Measurements from ENCODE around the gene SPEM2.

The SPEM2 gene

DNA sequence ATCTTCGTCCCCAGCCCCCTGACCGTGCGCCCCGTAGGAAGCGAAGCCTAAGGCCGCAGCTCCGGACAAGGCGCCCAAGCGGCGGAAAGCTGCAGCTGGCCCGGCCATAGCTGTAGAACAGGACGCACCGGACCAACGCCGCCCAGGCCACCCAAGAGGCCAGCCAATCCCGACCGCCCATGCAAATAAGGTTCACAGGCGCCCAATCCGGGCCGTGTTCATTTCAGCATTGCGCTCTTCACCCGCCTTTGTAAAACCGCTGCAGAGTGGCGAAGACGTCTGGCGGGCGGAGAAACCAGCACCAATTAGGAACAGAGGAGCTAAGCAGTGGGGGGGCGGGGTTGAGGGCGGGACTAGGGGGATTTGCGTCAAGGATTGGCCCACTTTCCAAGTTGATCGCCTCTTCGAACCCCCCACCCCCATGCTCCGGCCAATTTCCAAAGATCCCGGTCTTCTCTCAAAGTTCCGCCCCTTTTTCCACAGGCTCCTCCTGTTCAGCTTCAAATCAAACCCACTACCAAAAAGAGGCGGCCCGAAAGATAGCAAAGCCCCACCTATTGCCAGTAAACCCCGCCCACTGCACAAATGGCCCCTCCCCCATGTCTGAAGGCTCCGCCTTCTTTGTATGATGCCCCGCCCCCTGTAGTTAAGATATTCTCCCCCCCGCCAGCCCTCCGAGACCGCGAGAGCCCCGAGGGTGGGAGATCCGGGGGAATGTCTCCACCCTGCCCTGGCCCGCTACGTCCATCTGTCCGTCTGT, 21.3 kb upstream of the SPEM2 start, which contains the start of gene TMEM256:
TMEM256 (minus strand) TSS at position 121 of the 760 bp plus-strand sequence; CDS start at position 108, 13 bp downstream.
- DNase-seq, result peak; percentile 92 to 99 (median 96)

DNA sequence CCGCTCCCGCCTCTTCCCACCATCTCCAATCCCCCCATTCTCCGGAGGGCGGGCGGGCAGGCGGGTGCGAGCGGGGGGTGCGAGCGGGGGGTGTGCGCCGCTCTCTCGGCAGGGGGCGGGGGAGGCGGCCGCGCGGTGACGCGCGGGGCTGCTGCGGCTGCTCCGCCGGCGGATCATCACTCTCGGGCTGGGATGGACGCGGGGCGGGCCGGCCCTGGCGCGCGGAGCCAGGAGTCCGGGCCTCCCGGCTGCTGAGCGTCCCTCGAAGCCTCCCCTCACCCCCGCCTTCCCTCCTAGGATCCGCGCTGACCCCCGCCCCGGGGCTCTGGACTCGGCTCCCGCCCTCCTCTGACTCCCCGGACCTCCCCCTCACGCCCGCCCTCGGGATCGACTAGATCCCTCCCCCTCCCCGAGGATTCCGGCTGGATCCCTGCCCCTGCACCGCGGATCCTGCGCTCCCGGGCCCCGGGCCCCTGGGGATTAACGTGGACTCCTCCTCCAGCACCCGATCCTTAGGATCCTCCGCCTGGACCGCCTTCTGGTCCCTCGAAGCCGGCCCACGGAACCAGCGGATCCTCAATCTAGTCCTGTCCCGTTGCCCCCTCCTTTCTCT, 20.6 kb upstream of the SPEM2 start:
- DNase-seq, result peak in 3 of 5 donors; percentile 63 to 78 (median 69)

DNA sequence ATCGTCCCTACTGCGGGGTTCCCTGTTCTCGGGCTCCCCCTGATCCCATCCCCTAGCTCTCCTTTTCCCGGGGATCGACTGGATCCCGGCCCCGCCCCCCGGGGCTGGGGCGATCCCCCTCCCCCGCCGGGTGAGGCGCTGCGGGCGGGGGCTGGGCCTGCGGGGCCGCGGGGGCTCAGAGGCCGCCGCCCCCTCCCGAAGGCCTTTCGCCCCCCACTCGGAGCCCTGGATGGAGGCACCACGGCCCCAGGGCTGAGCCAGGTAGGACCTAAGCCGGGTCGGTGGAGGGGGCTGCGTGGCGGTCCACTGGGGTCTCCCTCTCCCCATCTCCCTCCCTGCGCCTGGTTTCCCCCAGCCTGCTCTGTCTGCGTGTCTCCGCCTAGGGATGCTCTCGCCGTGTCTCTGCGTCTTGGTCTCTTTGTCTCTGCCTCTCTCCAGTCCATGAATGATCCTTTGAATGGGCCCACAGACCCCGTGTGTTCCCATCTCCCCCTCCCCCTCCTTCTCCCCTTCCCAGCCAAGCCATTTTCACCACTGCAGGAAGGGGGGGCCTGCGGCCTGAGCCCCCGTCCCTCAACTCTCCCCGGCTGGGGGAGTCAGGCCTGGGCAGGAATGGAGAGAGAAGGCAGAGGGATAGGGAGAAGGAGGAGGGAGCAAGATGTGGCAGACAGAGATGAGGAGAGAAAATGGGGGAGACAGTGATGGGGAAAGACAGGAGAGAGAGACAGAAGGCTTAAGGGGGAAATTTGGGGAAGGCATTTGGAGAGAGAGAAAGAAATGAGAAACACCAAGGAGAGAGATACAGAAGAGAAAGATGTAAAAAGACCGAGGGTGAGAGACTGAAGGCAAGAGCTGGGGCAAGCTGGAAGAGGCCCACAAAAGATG, 19.8 kb upstream of the SPEM2 start:
- no peak for DNase-seq

DNA sequence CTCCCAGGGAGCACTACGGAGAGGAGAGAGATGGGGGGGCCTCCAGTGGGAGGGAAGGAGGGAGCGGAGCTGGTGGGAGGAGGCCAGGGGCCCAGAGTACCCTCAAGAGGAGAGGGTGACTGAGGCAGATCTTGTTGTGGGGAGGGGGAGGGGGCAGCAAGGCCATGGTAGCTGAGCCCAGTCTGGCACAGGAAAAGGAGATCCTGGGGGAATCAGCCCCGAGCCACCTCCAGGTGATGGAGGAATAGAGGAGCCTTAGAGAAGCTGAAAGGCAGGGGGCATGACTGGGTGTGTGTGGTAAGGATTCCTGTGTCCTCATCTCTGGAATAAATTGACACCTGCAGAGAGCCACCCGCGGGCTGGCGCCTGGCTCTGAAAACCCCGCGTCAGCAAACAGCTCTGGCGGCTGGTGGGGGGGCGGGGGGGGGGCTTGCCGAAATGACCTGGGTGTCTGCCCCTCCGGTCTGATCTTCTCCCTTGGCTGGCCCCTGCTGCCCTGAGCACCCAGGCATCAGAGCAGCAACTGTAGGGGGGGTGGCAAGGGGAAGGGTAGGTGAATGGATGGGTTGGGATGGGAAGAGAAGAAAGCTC, 19.1 kb upstream of the SPEM2 start:
- no peak for DNase-seq

DNA sequence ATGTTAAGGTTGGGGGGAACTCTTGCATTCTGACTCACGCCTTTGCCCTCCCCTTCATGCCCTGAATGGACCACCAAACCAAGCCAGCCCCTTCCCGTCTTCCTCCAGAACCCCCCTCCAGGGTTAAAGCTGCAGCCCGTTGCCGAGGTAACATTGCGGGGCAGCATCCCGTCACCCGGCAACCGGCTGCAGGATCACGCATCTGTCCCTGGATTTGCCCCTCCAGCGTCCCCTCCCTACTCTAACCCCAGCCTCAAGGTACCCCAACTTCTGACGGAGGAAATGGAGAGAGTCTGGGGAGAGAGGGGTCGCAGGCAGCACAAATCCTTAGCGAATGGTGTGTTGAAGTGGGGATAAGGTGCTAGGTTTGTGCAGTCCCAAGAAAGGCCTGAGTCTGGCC, 18.3 kb upstream of the SPEM2 start:
- DNase-seq, result no peak

DNA sequence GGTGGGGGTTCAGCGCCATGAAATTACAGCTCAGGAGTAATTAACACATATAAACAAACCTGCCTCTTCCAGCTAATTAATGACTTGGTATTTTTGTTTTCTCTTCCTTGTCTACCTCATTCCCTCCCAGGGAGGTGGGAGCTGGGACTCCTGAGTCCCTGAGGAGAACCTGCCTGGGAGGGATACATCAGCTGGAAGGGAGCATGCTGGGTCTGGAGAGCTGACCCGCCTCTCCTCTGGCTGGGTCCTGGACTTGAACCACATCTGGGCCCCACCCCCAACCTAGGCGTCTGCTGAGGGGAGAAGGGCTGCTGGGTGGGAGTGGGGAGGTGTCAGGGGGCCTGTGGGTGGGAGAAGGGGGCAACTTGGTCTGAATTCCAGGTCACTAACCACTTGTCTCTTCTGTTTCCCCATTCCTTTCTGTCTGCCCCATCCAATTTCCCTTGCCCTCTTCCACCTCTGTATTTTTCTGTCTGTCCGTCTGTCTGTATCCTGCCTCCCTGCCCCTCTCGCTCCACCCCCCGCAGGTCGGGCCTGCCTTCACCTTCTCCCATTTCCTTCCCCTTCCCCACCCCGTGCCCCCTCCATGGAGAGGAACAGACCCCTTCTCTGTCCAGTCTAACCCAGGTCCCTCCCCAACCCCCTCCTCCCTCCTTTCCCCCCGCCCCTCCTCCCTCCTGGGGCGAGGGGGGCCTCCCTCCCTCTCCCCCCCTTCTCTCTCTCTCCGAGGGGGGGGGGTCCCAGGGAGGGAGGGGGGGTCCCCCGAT, 17.7 kb upstream of the SPEM2 start, which contains the start of gene NLGN2:
NLGN2 (plus strand) TSS at position 361 of the 767 bp plus-strand sequence. CDS start 411 bp downstream, outside the sequence.
- DNase-seq, result no peak

DNA sequence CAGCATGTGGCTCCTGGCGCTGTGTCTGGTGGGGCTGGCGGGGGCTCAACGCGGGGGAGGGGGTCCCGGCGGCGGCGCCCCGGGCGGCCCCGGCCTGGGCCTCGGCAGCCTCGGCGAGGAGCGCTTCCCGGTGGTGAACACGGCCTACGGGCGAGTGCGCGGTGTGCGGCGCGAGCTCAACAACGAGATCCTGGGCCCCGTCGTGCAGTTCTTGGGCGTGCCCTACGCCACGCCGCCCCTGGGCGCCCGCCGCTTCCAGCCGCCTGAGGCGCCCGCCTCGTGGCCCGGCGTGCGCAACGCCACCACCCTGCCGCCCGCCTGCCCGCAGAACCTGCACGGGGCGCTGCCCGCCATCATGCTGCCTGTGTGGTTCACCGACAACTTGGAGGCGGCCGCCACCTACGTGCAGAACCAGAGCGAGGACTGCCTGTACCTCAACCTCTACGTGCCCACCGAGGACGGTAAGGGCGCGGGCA, 17.1 kb upstream of the SPEM2 start:
- peak in 1 of 5 donors; percentile 24 for DNase-seq

DNA sequence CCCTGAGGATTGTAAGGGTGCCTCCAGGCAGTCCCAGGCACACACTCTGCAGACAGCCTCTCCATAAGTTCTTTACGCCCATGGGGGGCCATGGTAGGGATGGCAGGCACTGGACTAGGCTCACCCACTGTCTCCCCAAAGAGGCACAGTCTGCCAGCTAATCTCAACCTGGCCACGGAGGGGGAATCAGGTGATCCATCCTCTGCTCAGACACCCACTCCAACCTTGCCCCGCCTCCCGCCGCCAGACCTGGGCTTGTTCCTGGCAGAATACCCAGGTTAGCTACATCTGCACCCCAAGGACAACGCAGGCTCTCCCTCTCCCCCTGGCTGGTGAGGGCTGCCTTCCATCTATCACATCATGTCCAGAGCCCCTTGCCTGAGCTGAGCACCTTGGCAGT, 16.6 kb upstream of the SPEM2 start:
- DNase-seq, result no peak

DNA sequence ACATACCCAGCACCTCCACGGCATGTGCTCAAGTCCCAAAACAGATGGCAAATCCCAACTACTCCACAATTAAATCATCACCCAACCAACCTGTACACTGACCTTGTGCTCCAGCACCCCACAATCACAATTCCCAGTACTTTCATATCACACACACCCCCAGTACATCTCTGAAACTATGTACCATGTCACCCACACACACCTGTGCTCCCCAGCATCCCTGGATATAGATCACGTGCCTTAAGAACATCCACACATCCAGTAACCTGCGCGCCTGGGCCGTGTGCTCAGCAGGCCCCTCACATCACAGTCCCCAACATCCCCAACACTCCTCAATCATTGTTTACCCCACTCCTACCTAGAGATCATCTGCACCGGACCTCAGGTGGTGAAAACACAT, 15.7 kb upstream of the SPEM2 start:
- no peak for DNase-seq

DNA sequence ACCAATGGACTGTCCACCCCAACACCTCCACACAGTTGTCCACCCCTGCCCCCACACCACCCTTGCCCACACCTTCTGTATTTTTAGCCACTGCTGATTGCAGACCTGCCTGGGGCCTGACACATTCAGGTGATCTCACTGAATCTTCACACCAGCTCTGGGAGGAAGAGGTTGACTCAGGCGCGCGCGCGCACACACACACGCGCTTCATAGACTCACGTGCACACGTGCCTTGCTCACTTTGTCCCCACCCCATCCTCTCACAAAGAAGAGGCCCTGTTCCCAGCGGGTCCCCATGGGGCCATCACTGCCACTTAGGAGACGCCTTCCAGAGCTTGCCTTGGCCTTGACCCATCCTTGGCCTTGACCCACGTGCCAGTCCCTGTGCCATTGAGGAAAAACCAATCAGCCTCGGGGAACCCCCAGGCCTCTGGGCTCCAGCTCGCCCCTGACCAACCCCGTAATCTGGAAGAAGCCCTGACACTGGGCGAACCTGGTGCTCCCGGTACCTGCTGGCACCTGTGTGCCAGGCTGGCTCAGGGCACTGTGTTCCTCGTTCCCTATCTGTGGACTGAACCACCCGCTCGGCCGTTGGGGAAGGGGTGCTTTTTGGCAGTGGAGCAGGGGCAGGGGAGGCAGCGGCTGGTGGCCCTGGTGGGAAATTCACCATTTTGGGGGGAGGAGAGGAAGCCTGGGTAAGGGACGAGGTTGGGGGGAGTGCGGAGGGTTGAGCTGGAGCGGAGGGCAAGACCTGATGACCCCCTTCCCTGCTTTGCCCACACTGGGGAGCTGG, 14.6 kb upstream of the SPEM2 start:
- DNase-seq, result no peak

DNA sequence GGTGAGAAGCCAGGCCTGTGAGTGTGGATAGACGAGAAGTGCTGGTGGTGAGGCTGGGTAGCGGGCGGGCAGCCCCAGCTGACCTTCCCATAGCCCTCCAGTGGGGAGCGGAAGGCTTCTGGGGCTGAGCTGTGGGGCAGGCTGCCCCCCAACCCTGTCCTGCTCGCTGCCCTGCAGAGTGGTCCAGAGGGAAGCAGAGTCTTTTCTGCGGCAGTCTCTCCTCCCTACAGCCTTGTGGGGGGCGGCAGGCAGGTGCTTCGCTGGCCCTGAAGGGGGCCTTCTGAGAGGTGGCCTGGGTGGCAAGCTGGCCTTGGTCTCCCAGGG, 14.0 kb upstream of the SPEM2 start:
- no peak for DNase-seq

DNA sequence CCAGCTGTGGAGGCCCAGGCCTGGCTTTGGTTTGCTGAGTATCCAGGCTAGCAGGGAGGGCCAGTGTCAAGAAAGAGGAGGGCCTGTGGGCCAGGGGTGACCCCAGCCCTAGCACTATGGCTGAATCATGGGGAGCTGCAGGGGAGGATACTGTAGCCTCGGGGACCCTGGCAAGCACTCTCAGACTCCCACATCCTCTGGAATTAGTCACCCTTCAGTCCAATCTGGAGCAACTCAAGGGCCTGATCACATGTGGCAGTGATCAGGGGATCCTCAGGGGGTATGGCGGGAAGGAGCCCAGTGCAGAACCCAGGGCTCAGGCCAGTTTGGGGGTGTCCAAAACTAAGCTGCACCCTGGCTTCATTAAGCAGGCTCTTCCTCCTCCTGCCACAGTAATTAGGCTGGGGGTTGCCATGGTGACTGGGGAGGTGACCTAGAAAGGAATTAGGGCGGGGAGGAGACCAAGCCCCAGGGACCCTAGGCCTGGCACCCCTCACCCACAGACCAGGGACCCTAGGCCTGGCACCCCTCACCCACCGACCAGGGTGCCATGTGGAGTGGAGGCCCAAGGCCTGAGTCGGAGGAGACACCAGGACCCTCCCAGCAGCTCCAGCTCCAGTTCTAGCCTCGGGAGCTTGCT, 11.9 kb upstream of the SPEM2 start:
- no peak for DNase-seq

DNA sequence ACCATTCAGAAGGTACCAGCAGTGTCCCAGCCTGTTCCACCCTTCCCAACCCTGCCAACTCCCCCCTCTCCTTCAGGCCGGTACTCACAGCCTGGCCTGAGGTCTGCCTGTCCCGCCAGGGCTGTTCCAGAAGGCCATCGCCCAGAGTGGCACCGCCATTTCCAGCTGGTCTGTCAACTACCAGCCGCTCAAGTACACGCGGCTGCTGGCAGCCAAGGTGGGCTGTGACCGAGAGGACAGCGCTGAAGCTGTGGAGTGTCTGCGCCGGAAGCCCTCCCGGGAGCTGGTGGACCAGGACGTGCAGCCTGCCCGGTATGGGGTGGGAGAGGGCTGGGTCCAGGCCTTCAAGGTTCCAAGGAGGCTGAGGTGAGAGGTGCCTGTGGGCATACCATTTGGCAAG, 10.6 kb upstream of the SPEM2 start:
- DNase-seq, result no peak

DNA sequence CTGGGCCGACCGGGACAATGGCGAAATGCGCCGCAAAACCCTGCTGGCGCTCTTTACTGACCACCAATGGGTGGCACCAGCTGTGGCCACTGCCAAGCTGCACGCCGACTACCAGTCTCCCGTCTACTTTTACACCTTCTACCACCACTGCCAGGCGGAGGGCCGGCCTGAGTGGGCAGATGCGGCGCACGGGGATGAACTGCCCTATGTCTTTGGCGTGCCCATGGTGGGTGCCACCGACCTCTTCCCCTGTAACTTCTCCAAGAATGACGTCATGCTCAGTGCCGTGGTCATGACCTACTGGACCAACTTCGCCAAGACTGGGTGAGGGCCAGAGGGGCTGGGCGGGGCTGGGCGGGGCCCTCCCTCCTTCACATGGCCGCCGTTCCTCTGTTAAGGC, 9.6 kb upstream of the SPEM2 start:
- no peak for DNase-seq

DNA sequence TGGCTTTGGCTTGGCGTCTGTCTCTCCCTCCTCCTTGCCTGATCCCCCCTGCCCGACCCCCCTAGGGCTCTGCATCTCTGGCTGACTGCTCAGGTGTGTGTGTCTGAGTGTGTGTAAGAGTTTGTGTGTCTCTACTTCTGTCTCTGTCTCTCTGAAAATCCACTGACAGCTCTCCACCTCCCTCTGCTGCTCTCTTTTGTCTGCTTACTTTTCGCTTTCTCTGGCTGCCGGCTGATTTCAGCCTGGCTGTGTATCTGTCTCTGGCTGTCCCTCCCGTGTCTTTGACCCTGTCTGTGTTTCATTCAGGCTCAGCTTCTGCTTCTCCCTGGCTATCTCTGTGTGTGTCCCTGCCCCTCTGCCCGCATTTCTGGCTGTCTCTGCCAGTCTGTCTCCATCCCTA, 9.1 kb upstream of the SPEM2 start:
- DNase-seq, result no peak

DNA sequence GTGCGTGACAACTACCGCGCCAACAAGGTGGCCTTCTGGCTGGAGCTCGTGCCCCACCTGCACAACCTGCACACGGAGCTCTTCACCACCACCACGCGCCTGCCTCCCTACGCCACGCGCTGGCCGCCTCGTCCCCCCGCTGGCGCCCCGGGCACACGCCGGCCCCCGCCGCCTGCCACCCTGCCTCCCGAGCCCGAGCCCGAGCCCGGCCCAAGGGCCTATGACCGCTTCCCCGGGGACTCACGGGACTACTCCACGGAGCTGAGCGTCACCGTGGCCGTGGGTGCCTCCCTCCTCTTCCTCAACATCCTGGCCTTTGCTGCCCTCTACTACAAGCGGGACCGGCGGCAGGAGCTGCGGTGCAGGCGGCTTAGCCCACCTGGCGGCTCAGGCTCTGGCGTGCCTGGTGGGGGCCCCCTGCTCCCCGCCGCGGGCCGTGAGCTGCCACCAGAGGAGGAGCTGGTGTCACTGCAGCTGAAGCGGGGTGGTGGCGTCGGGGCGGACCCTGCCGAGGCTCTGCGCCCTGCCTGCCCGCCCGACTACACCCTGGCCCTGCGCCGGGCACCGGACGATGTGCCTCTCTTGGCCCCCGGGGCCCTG, 8.3 kb upstream of the SPEM2 start:
- DNase-seq, result no peak

DNA sequence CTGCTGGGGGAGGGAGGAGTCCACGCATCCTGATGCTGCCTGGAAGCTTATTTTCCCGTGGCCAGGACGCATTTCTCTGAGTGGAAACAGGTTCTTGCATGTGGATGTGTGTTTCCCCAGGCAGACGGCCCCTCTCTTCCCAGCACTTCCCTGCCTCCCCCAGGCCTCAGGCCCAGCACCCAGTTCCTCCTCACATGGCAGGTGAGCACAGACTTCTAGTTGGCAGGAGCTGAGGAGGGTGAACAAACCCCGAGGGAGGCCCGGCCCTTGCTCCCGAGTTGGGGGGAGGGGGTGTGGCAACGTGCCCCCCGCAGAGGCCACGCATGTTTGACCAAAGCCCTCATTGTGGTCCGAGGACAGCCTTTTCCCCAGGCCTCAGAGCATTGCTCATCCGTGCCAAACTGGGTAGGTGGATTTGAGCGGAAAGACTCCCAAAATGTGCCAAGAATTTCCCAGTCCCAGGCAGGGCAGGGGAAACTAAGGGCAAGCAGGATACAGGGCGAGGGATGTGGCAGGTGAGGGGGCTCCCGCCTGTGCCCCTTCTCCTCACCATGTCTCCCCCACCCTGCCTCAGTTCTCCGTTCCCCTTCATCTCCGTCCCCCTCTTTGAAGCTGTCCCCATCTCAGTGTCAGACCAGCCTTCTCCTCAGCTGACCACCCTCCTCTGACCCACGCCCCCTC, 6.8 kb upstream of the SPEM2 start:
- no peak for DNase-seq

DNA sequence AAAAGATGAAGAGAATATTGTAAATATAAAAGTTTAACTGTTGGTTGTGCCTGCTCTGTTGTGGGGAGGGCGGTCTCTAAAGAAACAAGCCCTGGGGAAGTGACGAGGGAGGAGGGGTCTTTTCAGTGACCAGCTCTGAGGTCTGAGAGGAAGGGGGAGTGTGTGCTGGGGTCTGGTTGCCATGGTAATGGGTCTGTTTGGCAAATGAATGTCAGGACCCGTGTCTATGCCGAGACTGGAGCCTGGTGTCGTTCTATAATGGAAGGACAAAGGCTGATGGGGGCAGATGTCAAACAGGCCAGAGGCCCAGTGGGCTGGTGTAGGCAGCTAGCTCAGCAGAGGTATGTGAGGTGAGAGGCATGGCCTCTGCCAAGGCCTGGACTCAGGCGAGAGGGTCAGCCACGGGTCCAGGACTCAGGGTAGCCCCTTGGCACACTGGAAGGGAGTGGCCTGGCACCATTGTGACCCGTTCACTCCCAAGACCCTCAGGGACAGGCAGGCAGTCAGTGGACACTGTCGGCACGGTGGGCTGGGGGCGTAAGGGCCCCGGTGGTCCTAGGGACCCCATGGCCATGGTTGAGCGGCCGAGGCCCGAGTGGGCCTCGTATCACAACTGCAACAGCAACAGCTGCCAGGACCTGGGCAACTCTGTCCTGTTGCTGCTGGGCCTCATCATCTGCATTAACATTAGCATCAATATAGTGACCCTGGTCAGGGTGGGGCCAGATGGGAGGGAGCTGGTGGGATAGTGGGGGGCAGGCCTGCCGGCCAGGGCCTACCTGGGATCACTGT, 5.4 kb upstream of the SPEM2 start, which contains the start of gene SPEM1:
SPEM1 (plus strand) TSS at position 506 of the 792 bp plus-strand sequence; CDS start at position 567, 61 bp downstream.
- no peak for DNase-seq

DNA sequence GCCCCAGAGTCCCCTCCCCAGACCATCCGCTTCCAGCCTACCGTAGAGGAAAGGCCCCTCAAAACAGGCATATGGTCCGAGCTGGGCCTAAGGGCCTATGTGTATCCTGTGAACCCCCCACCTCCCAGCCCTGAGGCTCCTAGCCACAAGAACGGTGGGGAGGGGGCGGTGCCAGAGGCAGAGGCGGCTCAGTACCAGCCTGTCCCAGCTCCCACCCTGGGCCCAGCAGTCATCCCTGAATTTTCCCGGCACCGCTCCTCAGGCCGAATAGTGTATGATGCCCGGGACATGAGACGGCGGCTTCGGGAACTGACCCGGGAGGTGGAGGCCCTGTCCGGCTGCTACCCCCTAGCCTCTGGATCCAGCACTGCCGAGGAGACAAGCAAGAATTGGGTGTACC, 4.2 kb upstream of the SPEM2 start:
- DNase-seq, result no peak
